Measurements from ENCODE around the gene LY6G6F. TPM values are rescaled to one million over a fixed set of nuclear protein-coding genes. Genes with fewer than 3 reads are reported as not detected.
A peak's percentile ranks its signal among the peaks of the same experiment; 100 is the strongest.

The LY6G6F gene
- polyA plus RNA-seq, 3 donors: 0.51 TPM; not detected in 2

- WGBS (ENCODE audit: insufficient coverage): under 1% methylated on average over 53 of the region's 54 CpGs
- H3K36me3 Mint-ChIP-seq: peaks cover 16 to 31% of the 10 kb centered on the region in 2 donors
- H3K36me3 ChIP-seq (replicated peaks in 1 of 2; ENCODE audit: control insufficient read depth in 1 of 2, insufficient read depth in 2 of 2, low read length in 2 of 2): peaks cover 16 to 32% of the 10 kb centered on the region in 2 donors
- no peaks in the 10 kb centered on the region for H3K9me3 Mint-ChIP-seq
- H3K4me1 ChIP-seq (ENCODE audit: control insufficient read depth in 1 of 2, insufficient read depth in 2 of 2, low read length in 2 of 2): peaks cover 20 to 26% of the 10 kb centered on the region in 2 donors
- peak within 1 kb of the TSS; percentile 99 to 100 (median 99) for H3K27ac Mint-ChIP-seq
- peak within 1 kb of the TSS; percentile 85 for H3K4me2 ChIP-seq (replicated peaks; ENCODE audit: extremely low read depth, low read length, poor library complexity, severe bottlenecking)
- H3K4me3 ChIP-seq (replicated peaks in 1 of 3; ENCODE audit: low read depth in 2 of 3, low read length in 3 of 3): peak within 1 kb of the TSS; percentile 92 to 98 (median 97)
- no peak for TF ChIP-seq CTCF (IDR thresholded peaks at IDR 0.05)
- peak; percentile 96 to 97 (median 96) for DNase-seq
- no peaks in the 10 kb centered on the region for H3K9me3 ChIP-seq (replicated peaks in 1 of 2; ENCODE audit: control insufficient read depth in 1 of 2, insufficient read depth in 1 of 2, low read length in 2 of 2)
- H3K9ac ChIP-seq (ENCODE audit: insufficient read depth, low read length, poor library complexity, severe bottlenecking): peak within 1 kb of the TSS; percentile 82
- no peaks in the 10 kb centered on the region for H3K27me3 ChIP-seq (ENCODE audit: control insufficient read depth in 2 of 2, insufficient read depth in 2 of 2, low read length in 2 of 2)
- intact Hi-C loops (cut with micrococcal nuclease): loop anchor here in 1 of 2 donors (2.0 to 5.0 kb wide), 2 partner anchors 24 to 36 kb away; partner anchors contain the start of genes CSNK2B and LY6G5B
- peaks cover 0 to 1% (median 0%) of the 10 kb centered on the region in 3 donors for H3K27me3 Mint-ChIP-seq (ENCODE audit: low read depth in 3 of 3)
- H4K20me1 ChIP-seq (ENCODE audit: insufficient read depth, low read length): peaks cover 24% of the 10 kb centered on the region
- peaks cover 45% of the 10 kb centered on the region for H3K79me2 ChIP-seq (ENCODE audit: insufficient read depth, low read length)
- peak within 1 kb of the TSS; percentile 94 to 96 for H3K27ac ChIP-seq (ENCODE audit: low read depth in 1 of 2, low read length in 2 of 2)
- H3K4me1 Mint-ChIP-seq: peaks cover 23% of the 10 kb centered on the region
- peak within 1 kb of the TSS; percentile 76 for H2AFZ ChIP-seq (ENCODE audit: insufficient read depth, low read depth, low read length, poor library complexity, severe bottlenecking)
- H3K4me3 Mint-ChIP-seq: peak within 1 kb of the TSS; percentile 98 to 100
Measured at GRCh38 chr6:31702819-31703716, 3.6 kb upstream of the LY6G6F start, which contains the start of gene ABHD16A. TSS of gene ABHD16A (minus strand) at chr6:31703324. CDS start at chr6:31703281, 43 bp downstream.

GRCh38 chr6:31705931-31706330 lies 735 bp upstream of the LY6G6F start:
- H4K20me1 ChIP-seq (ENCODE audit: insufficient read depth, low read length): peaks cover 7% of the 10 kb centered on the region
- no peak for DNase-seq
- H2AFZ ChIP-seq (ENCODE audit: insufficient read depth, low read depth, low read length, poor library complexity, severe bottlenecking): no peak overlapping the region
- H3K4me3 ChIP-seq (replicated peaks in 1 of 3; ENCODE audit: low read depth in 2 of 3, low read length in 3 of 3): no peak overlapping the region
- no peak for TF ChIP-seq CTCF (IDR thresholded peaks at IDR 0.05)
- no peak overlapping the region for H3K9ac ChIP-seq (ENCODE audit: insufficient read depth, low read length, poor library complexity, severe bottlenecking)
- WGBS (ENCODE audit: insufficient coverage): no CpG with 5 or more reads among the region's 6 CpGs
- H3K4me1 Mint-ChIP-seq: peaks cover 30% of the 10 kb centered on the region
- H3K36me3 ChIP-seq (replicated peaks in 1 of 2; ENCODE audit: control insufficient read depth in 1 of 2, insufficient read depth in 2 of 2, low read length in 2 of 2): peaks cover 1 to 6% of the 10 kb centered on the region in 2 donors
- no peaks in the 10 kb centered on the region for H3K9me3 Mint-ChIP-seq
- intact Hi-C loops (cut with micrococcal nuclease): no loop called here
- H3K79me2 ChIP-seq (ENCODE audit: insufficient read depth, low read length): peaks cover 21% of the 10 kb centered on the region
- H3K27ac ChIP-seq (ENCODE audit: low read depth in 1 of 2, low read length in 2 of 2): no peak overlapping the region
- peaks cover 3 to 10% of the 10 kb centered on the region in 2 donors for H3K36me3 Mint-ChIP-seq
- H3K27ac Mint-ChIP-seq: no peak overlapping the region
- no peaks in the 10 kb centered on the region for H3K9me3 ChIP-seq (replicated peaks in 1 of 2; ENCODE audit: control insufficient read depth in 1 of 2, insufficient read depth in 1 of 2, low read length in 2 of 2)
- H3K4me2 ChIP-seq (replicated peaks; ENCODE audit: extremely low read depth, low read length, poor library complexity, severe bottlenecking): no peak overlapping the region
- H3K27me3 ChIP-seq (ENCODE audit: control insufficient read depth in 2 of 2, insufficient read depth in 2 of 2, low read length in 2 of 2): no peaks in the 10 kb centered on the region
- no peak overlapping the region for H3K4me3 Mint-ChIP-seq
- peaks cover 25 to 34% of the 10 kb centered on the region in 2 donors for H3K4me1 ChIP-seq (ENCODE audit: control insufficient read depth in 1 of 2, insufficient read depth in 2 of 2, low read length in 2 of 2)
- peaks cover 0 to 6% (median 1%) of the 10 kb centered on the region in 3 donors for H3K27me3 Mint-ChIP-seq (ENCODE audit: low read depth in 3 of 3)
